ENCODE measurements around the gene SNAI3. TPM values are rescaled to one million over a fixed set of nuclear protein-coding genes. Genes with fewer than 3 reads are reported as not detected.
A peak's percentile ranks its signal among the peaks of the same experiment; 100 is the strongest.

SNAI3 gene
- total RNA-seq, 1 donor from 2014 or later, result 2.7 TPM

DNA sequence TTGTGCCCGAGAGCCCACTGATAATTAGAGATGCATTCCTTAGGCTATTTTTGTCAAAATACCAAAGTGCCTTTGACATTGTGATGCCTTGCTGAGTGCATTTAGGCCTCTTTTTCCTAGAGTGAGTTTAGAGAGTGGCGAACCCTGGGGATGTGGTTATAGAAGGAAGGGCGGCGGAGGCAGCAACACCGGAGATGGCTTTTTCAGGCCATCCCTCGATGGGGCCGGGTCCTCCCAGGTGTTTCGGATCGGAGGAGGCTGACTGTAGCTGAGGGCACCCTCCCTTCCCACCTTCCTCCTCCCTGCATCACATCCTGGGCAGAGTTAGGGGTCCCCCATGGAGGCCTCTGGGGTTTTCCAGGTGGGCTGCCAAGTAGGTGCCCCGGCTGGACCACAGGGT, 6.6 kb upstream of the SNAI3 start:
- H3K27ac Mint-ChIP-seq, result no peak overlapping the region
- CTCF ChIA-PET, result no interaction called here
- no peak for ATAC-seq (ENCODE audit: low read depth)

DNA sequence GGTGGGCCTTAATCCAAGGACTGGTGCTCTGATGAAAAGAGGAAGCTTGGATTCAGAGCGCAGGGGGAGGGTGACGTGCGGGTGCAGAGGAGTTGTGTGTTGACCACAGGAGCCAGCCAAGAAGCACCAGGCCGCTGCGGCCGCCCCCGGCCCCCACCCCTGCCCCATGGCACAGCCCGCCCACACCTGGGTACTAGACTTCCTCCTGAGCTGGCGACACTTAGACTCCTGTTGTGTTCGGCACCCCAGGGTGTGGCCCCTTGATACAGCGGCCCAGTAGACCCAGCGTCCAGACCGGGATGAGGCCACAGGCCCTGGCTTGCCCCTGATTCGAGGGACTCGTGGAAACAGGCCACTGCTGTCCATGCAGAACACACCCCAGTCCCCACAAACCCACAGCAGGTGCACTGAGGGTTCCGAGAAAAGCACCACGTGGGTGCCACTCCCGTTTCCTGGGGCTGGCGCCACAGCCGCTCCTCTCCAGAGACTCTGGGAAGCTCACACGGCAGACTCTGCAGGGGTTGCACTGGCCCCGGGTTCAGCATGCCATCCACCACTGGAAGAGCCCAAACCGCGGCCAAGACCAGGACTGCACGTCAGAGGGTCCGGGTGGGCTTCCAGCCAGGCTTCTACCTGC, 5.7 kb upstream of the SNAI3 start:
- H3K4me1 Mint-ChIP-seq, result peaks cover 28% of the 10 kb centered on the region

More for the DNA sequence above, 6.6 kb upstream of the SNAI3 start:
- Mint-ChIP-seq H3K4me3 (no peak overlapping the region), H3K27me3 (no peaks in the 10 kb centered on the region), H3K4me1 (peaks cover 33% of the 10 kb centered on the region), H3K36me3 (ENCODE audit: low read depth) (peaks cover 18% of the 10 kb centered on the region), H3K9me3 (no peaks in the 10 kb centered on the region)
- DNase-seq, result no peak
- TF ChIP-seq, protein P1, sequence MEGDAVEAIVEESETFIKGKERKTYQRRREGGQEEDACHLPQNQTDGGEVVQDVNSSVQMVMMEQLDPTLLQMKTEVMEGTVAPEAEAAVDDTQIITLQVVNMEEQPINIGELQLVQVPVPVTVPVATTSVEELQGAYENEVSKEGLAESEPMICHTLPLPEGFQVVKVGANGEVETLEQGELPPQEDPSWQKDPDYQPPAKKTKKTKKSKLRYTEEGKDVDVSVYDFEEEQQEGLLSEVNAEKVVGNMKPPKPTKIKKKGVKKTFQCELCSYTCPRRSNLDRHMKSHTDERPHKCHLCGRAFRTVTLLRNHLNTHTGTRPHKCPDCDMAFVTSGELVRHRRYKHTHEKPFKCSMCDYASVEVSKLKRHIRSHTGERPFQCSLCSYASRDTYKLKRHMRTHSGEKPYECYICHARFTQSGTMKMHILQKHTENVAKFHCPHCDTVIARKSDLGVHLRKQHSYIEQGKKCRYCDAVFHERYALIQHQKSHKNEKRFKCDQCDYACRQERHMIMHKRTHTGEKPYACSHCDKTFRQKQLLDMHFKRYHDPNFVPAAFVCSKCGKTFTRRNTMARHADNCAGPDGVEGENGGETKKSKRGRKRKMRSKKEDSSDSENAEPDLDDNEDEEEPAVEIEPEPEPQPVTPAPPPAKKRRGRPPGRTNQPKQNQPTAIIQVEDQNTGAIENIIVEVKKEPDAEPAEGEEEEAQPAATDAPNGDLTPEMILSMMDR (IDR thresholded peaks at IDR 0.05), result no peak
- intact Hi-C loops (cut with micrococcal nuclease), result loop anchor here (1.0 kb wide), 1 partner anchor 8 kb away; no protein-coding TSS in a partner anchor
- POLR2A ChIA-PET, result interaction anchor here (0.6 to 1.1 kb wide), 3 partner anchors 9 to 284 kb away, joined by 3 to 6 read pairs (median 4); no protein-coding TSS in a partner anchor

DNA sequence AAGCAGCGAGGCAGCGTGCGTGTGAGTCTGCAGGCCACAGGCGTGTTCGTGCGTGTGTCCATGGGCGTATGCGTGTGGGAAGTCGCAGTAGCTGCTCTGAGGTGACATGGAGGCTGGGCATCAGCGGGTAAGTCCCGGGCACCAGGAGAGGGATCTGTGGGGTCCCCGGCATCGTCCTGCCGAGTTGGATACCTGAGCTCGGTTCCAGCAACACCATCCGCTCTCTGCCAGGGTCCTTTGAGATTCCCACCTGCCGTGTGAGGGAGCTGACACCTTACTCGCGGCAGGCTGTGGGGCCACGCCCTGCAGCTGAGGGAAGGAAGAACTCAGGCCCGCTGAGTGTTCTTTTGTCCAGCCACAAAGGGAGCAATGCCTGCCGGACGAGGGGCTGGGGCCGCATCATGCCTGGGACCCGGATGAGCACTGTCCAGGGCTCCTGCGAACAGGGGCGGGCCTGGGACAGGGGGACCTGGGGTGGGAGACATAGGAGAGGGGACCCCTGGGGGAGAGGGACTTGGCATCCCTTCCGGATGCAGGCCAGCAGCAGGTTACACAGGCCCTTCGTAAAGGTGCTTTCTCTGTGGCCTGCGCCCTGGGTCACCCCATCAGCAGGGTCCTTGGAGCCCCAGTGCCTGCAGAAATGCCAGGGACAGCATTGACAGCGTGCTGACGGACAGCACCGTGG, 5.0 kb upstream of the SNAI3 start:
- DNase-seq, result no peak
- POLR2A ChIA-PET, result interaction anchor here (0.7 to 1.7 kb wide), 3 partner anchors 9 to 121 kb away, joined by 3 to 9 read pairs (median 4); partner anchors contain the start of gene ZC3H18
- no peak for ATAC-seq (ENCODE audit: low read depth)
- H3K4me1 Mint-ChIP-seq, result peaks cover 28% of the 10 kb centered on the region
- H3K9me3 Mint-ChIP-seq, result no peaks in the 10 kb centered on the region
- intact Hi-C loops (cut with micrococcal nuclease), result no loop called here
- H3K4me3 Mint-ChIP-seq, result no peak overlapping the region
- CTCF ChIA-PET, result no interaction called here
- no peaks in the 10 kb centered on the region for H3K27me3 Mint-ChIP-seq
- TF ChIP-seq, protein P1 (IDR thresholded peaks at IDR 0.05), result no peak
- peaks cover 7% of the 10 kb centered on the region for H3K36me3 Mint-ChIP-seq (ENCODE audit: low read depth)
- H3K27ac Mint-ChIP-seq, result peak overlapping the region; percentile 19

More for the DNA sequence above, 5.7 kb upstream of the SNAI3 start:
- POLR2A ChIA-PET, result interaction anchor here (0.6 to 1.7 kb wide), 5 partner anchors 9 to 284 kb away, joined by 3 to 9 read pairs (median 4); no protein-coding TSS in a partner anchor
- H3K4me3 Mint-ChIP-seq, result peak overlapping the region; percentile 52
- CTCF ChIA-PET, result no interaction called here
- no peaks in the 10 kb centered on the region for H3K27me3 Mint-ChIP-seq
- TF ChIP-seq, protein P1 (IDR thresholded peaks at IDR 0.05), result no peak
- H3K9me3 Mint-ChIP-seq, result no peaks in the 10 kb centered on the region
- H3K27ac Mint-ChIP-seq, result peak overlapping the region; percentile 12
- peaks cover 12% of the 10 kb centered on the region for H3K36me3 Mint-ChIP-seq (ENCODE audit: low read depth)
- intact Hi-C loops (cut with micrococcal nuclease), result loop anchor here (1.0 kb wide), 1 partner anchor 9 kb away; no protein-coding TSS in a partner anchor
- peak; percentile 61 for ATAC-seq (ENCODE audit: low read depth)
- no peak for DNase-seq

DNA sequence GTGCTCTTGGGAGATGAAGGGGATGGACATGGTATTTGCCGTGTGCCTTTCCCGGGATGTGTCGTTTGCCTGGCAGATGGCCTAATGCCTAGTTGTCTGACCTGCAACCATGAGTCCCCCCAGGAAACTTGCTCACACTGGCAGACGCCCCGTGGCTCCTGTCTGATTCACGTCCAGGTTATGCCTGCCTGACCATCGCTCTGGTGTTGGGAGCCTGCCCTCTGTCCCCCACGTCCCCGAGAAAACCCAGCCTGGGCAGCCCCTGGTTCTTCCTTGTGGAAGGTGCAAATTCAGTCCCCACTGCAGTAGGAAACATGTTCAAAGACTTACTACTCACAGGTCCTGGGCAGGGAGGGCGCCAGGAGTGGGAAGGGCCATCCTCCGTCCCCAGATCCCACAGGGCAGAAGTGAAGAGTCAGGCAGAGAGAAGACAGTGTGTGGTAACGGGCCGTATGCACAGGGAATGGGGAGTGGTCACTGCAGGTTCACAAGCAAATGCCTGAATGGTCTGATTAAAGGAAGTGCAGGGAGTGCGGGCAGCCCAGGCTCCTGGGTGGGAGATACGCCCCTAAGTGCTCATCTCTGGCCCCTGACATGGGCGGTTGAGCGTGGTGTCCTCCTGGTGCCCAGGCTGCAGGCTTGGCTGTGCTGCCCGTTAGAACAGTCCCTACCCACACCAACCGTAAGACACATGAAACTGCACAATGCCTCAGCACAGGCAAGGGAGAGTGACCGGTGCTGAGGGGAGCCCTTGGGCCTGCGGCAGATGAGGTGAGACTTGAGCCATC, 4.2 kb upstream of the SNAI3 start:
- no peak for ATAC-seq (ENCODE audit: low read depth)

More for the DNA sequence above, 4.2 kb upstream of the SNAI3 start:
- no peaks in the 10 kb centered on the region for H3K9me3 Mint-ChIP-seq
- TF ChIP-seq, protein P1 (IDR thresholded peaks at IDR 0.05), result no peak
- ChIA-PET CTCF (no interaction called here), POLR2A (interaction anchor here (1.3 to 1.7 kb wide), 2 partner anchors 10 kb away, joined by 3 to 9 read pairs; no protein-coding TSS in a partner anchor)
- H3K36me3 Mint-ChIP-seq (ENCODE audit: low read depth), result peaks cover 2% of the 10 kb centered on the region
- no peak overlapping the region for H3K4me3 Mint-ChIP-seq
- peaks cover 28% of the 10 kb centered on the region for H3K4me1 Mint-ChIP-seq
- DNase-seq, result no peak
- intact Hi-C loops (cut with micrococcal nuclease), result no loop called here
- H3K27me3 Mint-ChIP-seq, result no peaks in the 10 kb centered on the region
- peak overlapping the region; percentile 19 for H3K27ac Mint-ChIP-seq
